Fibroblast of pulmonary artery (primary cell): ENCODE results near the gene PRPF8.
A peak's percentile ranks its signal among the peaks of the same experiment; 100 is the strongest.

Source experiments
- DNase-seq: peaks from one replicate; pipeline ENCODE4 v3.0.0-alpha.2; 2010; ENCODE audit warnings: low read depth
- H3K4me3 ChIP-seq: replicated peaks from 2 replicates; pipeline ENCODE4 v1.5.1; 2011; ENCODE audit warnings: low read depth, mild to moderate bottlenecking, control low read depth, low read length, moderate library complexity
- TF ChIP-seq, protein P1 (sequence below): IDR thresholded peaks from 2 replicates; pipeline ENCODE4 v1.5.1; 2011; ENCODE audit warnings: mild to moderate bottlenecking, control low read depth, low read length, inconsistent platforms; ENCODE audit errors: missing control alignments

Gene PRPF8

DNA sequence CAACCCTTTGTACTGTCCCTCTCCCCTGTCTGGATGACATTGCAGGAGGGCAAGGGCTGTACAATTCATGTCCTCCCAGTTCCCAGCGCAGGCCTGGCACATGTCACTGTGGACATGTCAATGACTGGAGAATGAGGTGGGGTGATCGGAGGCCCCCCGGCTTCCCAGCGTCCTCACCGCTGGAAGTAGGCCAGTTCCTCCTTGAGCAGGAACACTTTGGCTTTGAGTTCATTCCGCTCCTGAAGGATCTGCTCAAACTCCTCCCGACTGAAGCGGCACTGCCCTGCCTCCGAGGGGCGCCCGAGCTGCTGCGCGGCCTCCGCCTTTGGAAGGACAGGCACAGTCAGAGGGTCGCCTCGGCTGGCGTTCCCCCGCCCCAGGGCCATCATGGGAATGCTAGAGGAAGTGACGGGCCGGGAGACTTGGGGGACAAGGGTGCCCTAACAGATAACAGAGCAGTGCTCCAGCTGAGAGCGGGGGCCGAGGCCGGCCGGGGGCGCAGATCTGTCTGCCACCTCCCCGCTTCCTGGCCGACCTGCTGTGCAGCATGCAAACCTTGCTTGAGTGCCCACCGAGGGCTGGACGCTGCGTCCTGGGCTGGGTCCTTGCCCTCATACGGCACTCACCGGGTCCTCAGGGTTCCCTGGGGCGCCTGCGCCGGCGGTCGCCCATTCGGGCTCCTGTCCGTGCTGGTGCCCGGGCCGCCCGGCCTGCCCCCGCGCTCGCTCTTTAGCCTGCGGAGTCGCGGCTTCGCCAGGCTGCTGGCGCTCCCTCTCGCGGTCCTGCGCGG lies 36.3 kb downstream of the PRPF8 start:
- DNase-seq: peak; percentile 25
- TF ChIP-seq, protein P1, sequence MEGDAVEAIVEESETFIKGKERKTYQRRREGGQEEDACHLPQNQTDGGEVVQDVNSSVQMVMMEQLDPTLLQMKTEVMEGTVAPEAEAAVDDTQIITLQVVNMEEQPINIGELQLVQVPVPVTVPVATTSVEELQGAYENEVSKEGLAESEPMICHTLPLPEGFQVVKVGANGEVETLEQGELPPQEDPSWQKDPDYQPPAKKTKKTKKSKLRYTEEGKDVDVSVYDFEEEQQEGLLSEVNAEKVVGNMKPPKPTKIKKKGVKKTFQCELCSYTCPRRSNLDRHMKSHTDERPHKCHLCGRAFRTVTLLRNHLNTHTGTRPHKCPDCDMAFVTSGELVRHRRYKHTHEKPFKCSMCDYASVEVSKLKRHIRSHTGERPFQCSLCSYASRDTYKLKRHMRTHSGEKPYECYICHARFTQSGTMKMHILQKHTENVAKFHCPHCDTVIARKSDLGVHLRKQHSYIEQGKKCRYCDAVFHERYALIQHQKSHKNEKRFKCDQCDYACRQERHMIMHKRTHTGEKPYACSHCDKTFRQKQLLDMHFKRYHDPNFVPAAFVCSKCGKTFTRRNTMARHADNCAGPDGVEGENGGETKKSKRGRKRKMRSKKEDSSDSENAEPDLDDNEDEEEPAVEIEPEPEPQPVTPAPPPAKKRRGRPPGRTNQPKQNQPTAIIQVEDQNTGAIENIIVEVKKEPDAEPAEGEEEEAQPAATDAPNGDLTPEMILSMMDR: peak; percentile 12
- peak overlapping the region; percentile 51 for H3K4me3 ChIP-seq

- TF ChIP-seq, protein P1: no peak
- no peak overlapping the region for H3K4me3 ChIP-seq
- no peak for DNase-seq
Observed at GRCh38 chr17:1647802-1648171, 36.9 kb downstream of the PRPF8 start.

- no peak overlapping the region for H3K4me3 ChIP-seq
- DNase-seq: no peak
- TF ChIP-seq, protein P1: no peak
Observed at GRCh38 chr17:1646199-1646875, 38.3 kb downstream of the PRPF8 start.

- H3K4me3 ChIP-seq: no peak within 1 kb of the TSS
- DNase-seq: no peak
Observed at GRCh38 chr17:1645207-1646171, 39.2 kb downstream of the PRPF8 start, which contains the start of gene SCARF1. SCARF1 (minus strand) TSS chr17:1645732; CDS start chr17:1645697, 35 bp downstream.

DNA sequence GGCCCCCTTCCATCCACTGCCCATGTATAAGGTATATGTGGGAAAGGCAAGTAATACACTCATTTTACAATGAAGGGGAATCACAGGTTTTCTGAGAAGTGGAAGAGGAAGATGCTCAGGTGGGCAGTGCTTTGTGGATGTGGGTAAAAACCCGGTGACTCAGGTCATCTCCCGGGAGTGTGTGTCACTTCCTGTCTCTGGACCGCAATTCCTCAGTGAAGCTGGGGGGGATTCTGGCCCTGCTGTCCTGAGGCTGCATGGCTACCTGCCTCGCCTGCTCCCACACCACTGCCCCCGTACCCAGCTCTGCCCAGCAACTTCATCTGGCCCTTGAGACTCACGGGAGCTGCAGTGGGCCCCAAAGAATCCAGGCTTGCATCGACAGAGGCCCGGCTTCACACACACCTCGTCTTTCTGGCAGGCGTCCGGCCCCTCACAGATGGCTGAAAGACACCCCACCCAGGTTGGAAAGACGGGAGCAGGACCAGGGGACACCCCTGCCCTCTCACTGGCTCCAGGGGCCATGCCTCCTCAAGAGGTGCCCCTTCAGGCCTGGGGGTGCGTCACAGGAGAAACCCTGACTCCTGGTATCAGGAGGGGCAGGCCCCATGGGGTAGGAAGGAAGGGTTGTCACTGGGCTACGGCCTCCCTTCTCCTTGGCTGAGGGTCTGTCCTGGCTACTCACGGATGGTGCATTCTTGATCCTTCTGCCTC lies 40.0 kb downstream of the PRPF8 start:
- H3K4me3 ChIP-seq: no peak overlapping the region
- peak; percentile 26 for DNase-seq
- TF ChIP-seq, protein P1: no peak

More at GRCh38 chr17:1645207-1646171, 39.2 kb downstream of the PRPF8 start, which contains the start of gene SCARF1:
- TF ChIP-seq, protein P1: no peak

- no peak for DNase-seq
- TF ChIP-seq, protein P1: no peak
- H3K4me3 ChIP-seq: no peak overlapping the region
Observed at GRCh38 chr17:1643999-1644492, 40.6 kb downstream of the PRPF8 start.
